GM21528 (cell line): ENCODE results near the gene C6orf141.

Experiments
- ATAC-seq: cut with Tn5 transposase; IDR thresholded peaks from one replicate; pipeline ENCODE4 v1.9.1; 2021; ENCODE audit warnings: mild to moderate bottlenecking, moderate library complexity; ENCODE audit not compliant: unreplicated experiment, low FRiP score

Gene C6orf141

DNA sequence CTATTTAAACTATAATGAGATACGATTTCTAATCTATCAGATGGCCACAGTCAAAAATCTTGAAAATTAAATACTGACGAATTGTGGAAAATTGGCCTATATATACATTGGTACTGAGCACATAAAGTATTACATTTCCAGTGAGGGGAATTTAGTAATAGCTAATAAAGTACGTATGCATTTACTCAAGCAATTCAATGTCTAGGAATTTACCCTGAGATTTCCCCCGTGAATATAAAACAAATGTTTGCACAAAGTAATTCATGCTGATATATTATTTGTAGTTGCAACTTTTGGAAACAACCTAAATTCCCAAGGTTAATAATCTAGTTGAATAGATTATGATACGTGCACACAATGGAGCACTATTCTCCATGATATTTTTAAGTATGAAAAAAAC, 14.7 kb upstream of the C6orf141 start:
- ATAC-seq = no peak

DNA sequence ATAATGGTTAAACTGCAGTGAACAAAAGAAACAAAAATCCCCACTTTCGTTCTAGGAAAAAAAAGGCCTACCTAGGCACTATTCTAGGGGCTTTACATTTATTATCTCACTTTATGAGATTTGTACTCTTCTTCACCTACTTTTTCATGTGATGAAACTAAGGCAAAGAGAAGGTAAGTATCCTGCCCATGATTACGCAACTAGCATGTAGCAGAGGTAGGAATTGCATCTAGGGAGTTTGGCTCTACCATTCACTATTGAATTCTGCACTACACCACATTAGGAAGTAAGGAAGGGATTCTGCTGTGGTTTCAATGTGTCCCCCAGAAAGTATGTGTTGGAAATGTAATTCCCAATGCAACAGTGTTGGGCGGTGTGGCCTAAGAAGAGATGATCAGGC, 11.4 kb upstream of the C6orf141 start:
- ATAC-seq = no peak

DNA sequence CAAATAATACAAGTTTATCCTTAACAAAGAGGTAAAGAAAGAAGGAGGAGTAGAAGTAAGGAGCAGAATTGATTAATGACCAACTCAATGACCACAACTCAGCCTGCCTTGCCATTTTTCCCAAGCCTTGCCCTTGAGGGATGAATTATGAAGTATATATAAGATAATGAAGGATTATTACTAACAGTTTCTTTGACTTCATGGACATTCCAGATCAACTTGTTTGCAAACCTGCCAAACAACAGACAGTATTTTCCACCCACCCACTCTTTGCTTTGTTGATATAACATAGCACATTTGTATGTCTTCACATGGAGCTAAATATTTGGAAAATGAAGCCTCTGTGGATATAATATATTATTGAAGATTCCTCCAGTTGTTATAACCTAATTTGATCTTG, 9.9 kb upstream of the C6orf141 start:
- no peak for ATAC-seq

DNA sequence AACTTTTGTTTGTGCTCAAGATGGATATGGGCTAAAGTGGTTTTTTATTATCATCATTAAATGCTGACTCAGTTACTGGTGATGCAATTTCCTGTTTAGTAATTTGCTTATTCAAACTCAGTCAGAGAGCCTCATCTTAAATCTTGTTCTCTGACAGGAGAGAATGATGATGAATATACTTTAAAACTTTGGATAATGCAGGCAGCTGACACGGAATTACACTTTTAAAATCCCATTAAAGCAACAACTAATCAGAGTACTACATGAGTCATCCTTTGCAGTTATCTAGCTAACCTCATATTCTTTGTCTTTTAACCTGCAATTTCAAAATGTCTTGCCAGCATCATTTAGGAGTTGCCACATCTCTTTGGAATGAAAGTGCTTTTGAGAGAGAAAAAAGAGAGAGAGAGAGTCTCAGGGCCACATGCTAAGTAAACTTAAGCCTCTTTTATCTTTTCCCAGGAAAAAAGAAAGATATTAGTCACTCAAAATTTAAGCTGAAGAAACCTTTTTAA, 9.2 kb upstream of the C6orf141 start:
- ATAC-seq = no peak

DNA sequence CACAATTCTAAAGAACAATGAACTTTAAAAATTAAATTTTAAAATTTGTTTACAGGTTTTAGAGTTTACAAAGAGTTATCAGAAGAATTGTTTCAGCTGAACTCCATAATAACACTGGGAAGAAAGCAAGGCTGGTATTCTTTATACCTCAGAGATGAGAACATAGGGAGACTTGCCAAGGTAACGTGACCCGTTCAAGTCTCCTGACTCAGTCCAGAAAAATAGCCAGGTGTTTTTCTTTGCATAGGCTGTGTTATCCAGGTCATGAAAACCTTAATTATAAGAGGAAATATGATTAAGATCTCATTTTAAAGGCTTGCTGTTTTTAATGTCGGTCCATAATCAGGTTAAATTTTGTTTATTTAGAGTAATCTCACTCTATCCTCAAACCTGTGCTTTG, 8.5 kb upstream of the C6orf141 start:
- ATAC-seq = no peak

DNA sequence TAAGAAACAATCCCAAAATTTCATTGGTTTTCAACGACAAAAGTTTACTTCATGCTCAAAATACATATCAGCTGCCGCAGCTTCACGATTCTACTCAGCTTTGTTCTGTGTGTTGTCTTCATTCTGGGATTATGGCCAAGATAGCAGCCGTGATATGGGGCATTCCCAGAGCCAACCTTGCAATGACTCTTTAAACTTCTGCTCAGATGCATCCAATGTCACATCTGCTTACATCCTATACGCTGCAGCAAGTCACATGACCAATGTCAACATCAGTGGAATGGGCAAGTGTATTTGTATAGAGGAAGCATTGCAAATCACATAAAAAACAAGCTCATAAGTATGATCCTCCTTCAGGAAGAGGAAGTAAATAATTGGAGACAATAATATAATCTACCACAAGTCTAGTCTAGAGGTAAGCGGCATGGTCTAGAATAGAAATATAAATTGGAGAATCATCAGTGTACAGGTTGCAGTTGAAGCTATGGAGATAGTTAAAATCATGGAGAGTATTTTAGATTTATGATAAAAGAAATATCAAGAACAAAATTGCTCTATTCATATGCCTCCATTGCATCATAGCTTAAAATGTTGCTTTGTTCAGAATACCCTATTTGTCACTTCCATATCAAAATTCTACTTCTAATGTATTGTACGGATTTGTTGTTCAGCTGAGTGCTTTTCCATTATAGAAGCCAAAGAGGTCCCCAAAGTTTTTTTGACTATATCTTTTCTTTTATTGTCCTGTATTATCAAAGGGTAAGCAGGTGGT, 7.2 kb upstream of the C6orf141 start:
- ATAC-seq = no peak

DNA sequence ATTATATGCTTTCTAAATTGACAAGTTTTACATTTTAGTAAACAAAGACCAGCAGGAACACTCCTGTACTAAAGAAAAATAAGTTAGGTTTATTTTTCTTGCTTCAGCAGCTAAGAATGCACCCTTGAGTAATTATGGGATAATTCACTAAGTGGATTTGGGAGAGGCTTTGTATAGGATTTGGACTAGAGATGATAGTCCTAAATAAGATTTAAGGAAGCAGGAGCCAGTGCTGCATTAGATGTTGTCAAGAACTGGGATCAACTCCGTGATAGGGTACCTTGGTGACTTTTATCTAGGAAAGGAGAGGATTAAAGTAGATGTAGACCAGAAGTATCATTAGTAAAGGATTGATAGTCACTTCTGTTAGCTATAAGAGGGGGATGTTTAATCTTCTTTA, 4.1 kb upstream of the C6orf141 start:
- ATAC-seq = no peak

DNA sequence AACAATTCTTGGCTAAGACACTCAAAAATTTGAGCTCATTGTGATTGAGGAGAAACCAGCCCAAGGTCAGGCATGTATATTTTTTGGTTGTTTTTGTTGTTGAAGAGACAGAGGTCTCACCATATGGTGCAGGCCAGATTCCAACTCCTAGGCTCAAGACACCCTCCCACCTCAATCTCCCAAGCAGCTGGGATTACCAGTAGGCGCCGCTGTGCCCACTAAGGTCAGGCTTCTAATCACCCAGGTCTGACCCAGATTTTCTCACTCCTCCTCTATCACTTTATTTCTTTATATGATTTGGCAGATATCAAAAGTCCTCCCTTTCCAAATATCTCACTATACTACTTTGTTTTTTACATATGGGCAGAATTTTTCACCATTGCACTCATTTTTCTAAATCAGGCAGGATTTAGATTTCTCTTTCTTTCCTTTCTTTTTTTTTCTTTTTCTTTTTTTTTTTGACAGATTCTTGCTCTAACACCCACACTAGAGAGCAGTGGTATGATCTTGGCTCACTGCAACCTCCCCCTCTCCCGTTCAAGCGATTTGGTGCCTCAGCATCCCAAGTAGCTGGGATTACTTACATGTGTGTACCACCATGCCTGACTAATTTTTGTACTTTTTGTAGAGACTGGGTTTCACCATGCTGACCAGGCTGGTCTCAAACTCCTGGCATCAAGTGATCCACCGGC, 1.7 kb upstream of the C6orf141 start:
- no peak for ATAC-seq

DNA sequence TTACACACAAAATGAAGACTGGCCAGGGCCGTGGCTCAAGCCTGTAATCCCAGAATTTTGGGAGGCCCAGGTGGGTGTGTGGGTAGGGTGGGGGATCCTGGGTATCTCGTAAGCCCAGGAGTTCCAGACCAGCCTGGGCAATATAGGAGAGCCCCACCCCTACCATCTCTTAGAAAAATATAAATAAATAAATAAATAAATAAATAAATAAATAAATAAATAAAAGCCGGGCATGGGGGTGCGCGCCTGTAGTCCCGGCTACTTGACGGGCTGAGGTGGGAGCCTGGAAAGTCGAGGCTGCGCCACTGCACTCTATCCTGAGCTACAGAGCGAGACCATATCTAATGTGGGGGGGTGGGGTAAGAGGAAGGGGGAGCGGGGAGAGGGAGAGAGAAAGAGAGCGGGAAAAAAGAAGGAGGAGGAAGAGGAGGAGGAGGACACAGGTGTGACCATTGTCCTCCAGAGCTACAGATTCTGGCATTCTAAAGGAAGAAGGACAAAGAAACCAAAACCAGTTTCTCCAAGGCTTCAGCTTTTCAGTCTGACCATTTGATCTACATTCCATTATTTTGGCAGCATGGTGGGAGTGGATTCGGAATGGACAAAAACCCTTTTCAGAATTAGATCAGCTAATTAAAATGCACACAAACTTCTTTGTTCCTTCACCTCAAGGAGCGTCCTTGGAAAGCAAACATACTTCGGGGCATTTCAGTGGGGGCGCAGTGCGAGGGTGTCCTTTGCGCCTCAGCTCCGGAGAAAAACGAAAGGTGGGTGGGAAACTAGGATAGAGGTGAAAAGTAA, 577 bp upstream of the C6orf141 start:
- no peak for ATAC-seq

DNA sequence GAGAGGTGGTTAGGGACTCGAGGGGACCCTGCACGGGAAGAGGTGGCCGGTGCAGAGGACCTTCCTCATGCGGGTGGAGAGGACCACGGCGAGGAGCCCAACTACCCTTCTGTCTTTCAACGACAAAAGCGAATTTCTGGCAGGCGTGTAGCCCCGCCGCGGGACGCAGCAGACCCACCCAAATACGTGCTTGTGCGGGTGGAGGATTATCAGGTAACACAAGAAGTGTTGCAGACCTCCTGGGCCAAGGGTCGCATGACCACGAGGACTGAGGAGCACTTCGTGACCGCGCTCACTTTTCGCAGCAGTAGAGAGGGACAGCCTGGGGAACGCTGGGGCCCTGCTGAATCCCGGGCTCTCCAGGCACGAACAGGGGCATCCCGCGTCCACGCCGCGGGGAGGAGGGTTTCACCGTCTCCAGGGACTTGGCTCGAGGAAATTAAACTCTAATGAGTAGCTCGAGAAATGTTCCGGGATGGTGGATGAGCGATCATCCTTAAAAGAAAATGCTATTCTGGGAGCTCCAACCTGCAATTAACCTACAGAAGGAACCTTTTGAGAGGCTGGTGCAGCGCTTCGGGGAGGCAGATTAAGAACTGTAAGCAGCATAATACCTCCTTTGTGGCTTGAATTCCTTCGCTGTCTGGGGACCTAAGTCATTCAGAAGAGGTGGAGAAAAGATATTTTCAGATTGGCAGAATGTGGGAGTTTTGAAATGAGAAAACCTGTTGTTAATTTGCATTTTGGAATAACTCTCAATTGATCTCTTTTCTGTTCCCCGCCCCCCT, 804 bp downstream of the C6orf141 start:
- peak; percentile 57 for ATAC-seq

DNA sequence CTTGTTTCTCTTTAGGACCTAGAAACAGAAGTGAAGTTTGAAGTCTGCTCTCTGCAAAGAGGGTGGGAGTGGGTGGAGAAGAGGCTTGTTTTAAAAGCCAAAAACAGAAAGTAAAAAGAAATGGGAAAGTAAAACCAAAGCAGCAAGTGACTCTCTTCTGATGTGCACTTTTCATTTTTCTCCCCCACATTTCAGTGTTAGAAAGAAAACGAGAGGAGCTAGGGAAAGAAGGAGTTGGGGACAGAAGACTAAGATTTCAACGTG, 1.3 kb downstream of the C6orf141 start:
- peak; percentile 66 for ATAC-seq

DNA sequence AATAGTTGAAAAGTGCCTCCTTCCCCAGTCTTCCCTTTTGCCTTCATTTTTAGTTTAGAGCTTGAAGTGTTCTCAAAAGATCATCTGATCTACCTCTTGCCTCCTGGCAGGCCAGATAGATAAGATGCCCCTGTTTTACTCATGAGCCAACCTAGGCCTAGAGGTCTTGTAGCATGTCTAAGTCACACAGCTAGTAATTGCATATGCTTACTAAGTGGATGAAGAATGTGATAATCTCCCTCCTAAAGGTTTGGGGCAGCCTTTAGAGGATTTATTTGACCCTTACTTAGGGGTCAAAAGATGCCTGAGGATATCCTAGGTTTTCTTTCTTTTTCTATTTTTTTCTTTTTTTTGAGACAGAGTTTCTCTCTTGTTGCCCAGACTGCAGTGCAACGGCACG, 2.1 kb downstream of the C6orf141 start:
- ATAC-seq = no peak

DNA sequence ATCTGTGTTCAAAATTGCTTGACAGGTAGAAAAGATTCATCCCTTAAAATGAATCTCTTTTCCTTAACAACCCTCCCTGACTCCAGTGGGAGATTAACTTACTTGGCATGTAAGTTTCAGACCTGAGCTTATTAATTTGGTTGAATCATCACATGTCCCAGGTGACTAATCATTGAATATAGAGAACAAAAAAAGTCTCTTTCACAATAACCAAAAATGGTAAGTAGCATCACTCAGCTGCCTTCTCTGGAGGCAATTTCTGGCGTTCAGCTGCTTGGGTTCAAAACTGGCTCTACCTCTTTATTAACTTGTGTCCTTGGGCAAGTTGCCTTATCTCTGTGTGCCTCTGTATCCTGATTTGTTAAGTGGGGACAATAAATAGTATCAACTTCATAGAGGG, 2.9 kb downstream of the C6orf141 start:
- no peak for ATAC-seq

DNA sequence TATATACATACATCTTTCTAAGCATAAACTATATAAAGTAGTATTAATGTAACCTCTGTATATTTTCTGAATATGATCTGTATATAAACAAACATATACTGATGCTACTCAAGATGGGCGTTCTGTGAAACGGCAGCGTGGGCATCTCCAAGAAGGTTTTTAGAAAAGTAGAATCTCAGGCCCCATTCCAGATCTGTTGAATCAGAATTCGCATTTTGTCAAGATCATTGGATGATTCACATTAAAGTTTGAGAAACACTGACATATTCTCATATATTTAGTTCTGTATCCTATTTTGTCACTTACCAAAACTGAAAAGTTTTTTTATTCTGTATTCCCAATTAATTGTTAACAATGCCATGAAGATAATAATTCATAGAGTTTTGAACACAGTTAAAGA, 5.5 kb downstream of the C6orf141 start:
- no peak for ATAC-seq

DNA sequence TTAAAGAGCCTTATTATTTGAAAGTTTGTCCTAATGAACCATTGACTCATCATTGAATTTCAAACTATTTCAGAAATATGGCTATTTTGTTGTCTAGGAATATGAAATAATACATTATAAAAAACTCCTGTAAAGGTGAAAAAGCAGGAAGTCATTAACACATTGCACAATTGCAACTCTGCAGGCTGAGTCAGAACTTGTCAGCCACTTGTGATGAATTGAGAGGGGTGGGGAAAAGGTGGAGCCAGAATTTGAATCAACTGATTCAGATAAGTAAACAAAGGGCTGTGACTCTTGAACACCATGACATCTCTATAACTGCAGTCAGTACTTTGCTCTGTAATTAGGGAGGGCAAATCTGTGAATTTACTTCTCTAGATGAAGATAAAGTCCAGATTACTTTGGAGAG, 6.0 kb downstream of the C6orf141 start:
- no peak for ATAC-seq

DNA sequence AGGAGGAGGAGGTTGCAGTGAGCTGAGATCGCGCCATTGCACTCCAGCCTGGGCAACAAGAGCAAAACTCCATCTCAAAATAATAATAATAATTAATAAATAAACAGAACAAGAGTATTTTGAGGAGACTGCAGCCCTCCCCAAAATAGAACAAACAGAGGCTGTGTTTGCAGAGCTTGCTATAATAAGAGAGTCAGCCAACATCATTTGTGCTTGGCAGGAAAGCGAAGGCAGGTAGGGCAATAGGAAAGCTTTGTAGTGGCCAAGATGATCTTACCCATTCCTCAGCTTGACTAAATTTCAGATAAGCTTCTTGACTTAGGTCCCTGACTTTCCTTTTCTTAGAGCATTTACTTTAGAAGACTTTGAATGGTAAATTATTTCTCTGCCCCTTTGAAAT, 6.7 kb downstream of the C6orf141 start:
- ATAC-seq = no peak

DNA sequence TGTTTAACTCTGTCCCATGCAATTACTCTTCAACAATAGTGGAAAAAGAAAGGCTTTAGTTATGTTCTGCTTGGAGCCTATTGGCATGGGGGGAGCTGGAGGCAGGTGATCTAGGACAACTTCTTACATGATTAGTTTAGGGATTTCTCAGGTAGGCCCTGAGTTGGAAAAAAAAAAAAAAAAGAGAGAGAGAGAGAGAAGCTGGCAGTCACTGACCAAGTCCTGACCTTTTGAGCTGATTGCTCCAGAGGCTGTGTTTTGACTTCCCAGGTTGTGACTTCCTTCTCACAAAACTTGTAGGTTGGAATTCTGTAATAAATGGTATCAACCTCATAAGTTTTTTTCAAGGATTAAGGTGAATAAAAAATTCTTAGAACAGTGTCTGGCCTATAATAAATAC, 7.8 kb downstream of the C6orf141 start:
- no peak for ATAC-seq

DNA sequence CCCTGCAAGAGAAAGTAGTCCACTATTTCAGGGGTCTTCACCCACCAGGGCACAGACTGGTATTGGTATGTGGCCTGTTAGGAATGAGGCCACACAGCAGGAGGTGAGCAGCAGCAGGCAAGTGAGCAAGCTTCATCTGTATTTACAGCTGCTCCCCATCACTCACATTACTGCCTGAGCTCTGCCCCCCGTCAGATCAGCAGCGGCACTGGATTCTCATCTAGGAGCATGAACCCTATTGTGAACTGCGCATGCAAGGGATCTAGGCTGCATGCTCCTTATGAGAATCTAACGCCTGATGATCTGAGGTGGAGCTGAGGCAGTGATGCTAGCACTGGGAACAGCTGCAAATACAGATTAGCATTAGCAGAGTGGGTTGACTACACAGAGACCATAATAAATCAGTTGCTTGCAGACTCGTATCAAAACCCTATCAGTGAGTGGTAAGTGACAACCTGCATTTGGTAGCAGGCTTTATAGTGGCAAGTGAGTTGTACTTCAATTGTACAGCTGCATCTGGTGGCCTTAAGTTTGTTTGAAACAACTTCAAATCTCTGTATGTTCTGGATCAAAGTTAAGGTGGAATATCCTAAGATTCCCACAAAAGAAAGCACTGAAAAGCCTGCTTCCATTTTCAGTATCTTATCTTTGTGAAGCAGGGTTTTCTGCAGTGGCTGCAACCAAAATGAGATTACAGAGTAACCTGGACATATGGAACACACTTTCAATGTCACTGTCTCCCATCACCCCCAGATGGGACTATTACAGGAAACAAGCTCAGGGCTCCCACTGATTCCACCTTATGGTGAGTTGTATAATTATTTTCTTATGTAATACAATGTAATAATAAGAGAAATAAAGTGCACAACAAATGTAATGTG, 12.8 kb downstream of the C6orf141 start:
- ATAC-seq = no peak

DNA sequence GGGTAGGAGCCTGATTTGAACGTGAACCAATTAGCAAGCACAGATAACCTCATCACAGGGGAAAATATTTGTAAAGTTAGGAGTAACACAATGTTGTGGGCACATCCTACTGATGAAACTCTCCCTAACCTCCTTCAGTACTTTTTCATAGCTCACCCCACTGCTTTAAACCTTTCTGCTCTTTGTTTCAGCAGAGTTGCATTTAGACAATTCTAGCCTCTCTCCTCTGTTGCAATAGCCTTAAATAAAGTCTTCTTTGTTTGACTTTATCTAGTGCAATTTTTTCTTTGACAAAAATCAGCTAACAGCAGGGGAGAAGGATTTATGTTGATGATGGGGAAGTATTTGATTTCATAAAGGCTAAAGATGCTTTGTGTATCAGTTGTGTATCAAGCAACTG, 14.1 kb downstream of the C6orf141 start:
- ATAC-seq = no peak

DNA sequence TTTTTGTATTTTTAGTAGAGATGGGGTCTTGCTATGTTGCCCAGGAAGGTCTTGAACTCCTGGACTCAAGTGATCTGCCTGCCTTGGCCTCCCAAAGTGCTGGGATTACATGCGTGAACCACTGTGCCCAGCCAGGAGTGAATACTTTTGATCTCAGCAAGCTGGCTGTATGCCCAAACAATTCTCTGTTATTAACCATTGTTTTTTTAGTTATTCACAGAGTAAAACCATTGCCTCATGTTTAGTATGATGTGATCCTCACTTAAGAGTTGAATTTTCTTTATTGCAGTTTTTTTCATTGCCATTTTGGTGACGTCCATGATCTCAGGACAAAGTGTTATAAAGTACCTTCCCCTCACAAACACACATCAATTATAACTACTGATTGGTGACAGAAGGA, 14.8 kb downstream of the C6orf141 start:
- ATAC-seq = no peak
